Panc1 (cell line): ENCODE results near the gene TEPSIN.

ENCODE experiments used
- POLR2AphosphoS5 ChIP-seq: IDR thresholded peaks from 2 replicates; pipeline ENCODE4 v1.6.1; 2012; ENCODE audit warnings: mild to moderate bottlenecking, low read depth, low read length, moderate library complexity
- REST ChIP-seq, 2 experiments: IDR thresholded peaks; 2 replicates each; pipeline ENCODE4 v1.6.1; 2011 to 2012; ENCODE audit warnings: low read depth in 2 of 2, control low read depth in 1 of 2, low read length in 1 of 2, mild to moderate bottlenecking in 1 of 2, moderate library complexity in 1 of 2; ENCODE audit not compliant: insufficient read depth in 1 of 2
- SIN3A ChIP-seq: IDR thresholded peaks from 2 replicates; pipeline ENCODE4 v1.6.1; 2012; ENCODE audit warnings: low read depth, mild to moderate bottlenecking, low read length, moderate library complexity, borderline replicate concordance; ENCODE audit not compliant: insufficient read depth
- TCF7L2 ChIP-seq: IDR thresholded peaks from 2 replicates; pipeline ENCODE4 v1.6.1; 2011; ENCODE audit warnings: mild to moderate bottlenecking, low read depth, low read length, inconsistent platforms
- TF ChIP-seq, protein P1 (sequence below): fragments of 450-650 bp; IDR thresholded peaks from 2 replicates; pipeline ENCODE4 v1.5.1; 2017; ENCODE audit warnings: mild to moderate bottlenecking

GRCh38 chr17:81265576-81265975, 26.7 kb upstream of the TEPSIN start:
- TF ChIP-seq POLR2AphosphoS5, result no peak
- TF ChIP-seq, protein P1, sequence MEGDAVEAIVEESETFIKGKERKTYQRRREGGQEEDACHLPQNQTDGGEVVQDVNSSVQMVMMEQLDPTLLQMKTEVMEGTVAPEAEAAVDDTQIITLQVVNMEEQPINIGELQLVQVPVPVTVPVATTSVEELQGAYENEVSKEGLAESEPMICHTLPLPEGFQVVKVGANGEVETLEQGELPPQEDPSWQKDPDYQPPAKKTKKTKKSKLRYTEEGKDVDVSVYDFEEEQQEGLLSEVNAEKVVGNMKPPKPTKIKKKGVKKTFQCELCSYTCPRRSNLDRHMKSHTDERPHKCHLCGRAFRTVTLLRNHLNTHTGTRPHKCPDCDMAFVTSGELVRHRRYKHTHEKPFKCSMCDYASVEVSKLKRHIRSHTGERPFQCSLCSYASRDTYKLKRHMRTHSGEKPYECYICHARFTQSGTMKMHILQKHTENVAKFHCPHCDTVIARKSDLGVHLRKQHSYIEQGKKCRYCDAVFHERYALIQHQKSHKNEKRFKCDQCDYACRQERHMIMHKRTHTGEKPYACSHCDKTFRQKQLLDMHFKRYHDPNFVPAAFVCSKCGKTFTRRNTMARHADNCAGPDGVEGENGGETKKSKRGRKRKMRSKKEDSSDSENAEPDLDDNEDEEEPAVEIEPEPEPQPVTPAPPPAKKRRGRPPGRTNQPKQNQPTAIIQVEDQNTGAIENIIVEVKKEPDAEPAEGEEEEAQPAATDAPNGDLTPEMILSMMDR, result no peak
- no peak for TF ChIP-seq REST (IDR thresholded peaks at IDR 0.05; ENCODE audit: insufficient read depth in 1 of 2, low read depth in 2 of 2, low read length in 1 of 2)
- TF ChIP-seq SIN3A, result no peak
- no peak for TF ChIP-seq TCF7L2
